HEK293 (cell line): ENCODE data around the gene ZNF296.

Experiments used
- CTCF ChIP-seq: fragments of 450-650 bp; formaldehyde crosslinking; IDR thresholded peaks from 2 replicates; pipeline ENCODE4 v1.5.1; 2016; ENCODE audit warnings: missing biosample characterization, missing genetic modification characterization
- INSM2 ChIP-seq: fragments of 450-650 bp; formaldehyde crosslinking; IDR thresholded peaks from 2 replicates; pipeline ENCODE4 v1.5.1; 2016; ENCODE audit warnings: missing biosample characterization, missing genetic modification characterization
- KLF16 ChIP-seq: fragments of 450-650 bp; formaldehyde crosslinking; IDR thresholded peaks from 2 replicates; pipeline ENCODE4 v1.5.1; 2017; ENCODE audit warnings: missing biosample characterization, missing genetic modification characterization
- OSR2 ChIP-seq: fragments of 450-650 bp; formaldehyde crosslinking; IDR thresholded peaks from 2 replicates; pipeline ENCODE4 v1.5.1; 2016; ENCODE audit warnings: missing biosample characterization, missing genetic modification characterization
- PRDM10 ChIP-seq: fragments of 450-650 bp; formaldehyde crosslinking; IDR thresholded peaks from 2 replicates; pipeline ENCODE4 v1.5.1; 2016; ENCODE audit warnings: missing biosample characterization, missing genetic modification characterization
- SP2 ChIP-seq: fragments of 450-650 bp; formaldehyde crosslinking; IDR thresholded peaks from 2 replicates; pipeline ENCODE4 v1.5.1; 2016; ENCODE audit warnings: missing biosample characterization, missing genetic modification characterization
- SP3 ChIP-seq: fragments of 450-650 bp; formaldehyde crosslinking; IDR thresholded peaks from 2 replicates; pipeline ENCODE4 v1.5.1; 2016; ENCODE audit warnings: missing biosample characterization, missing genetic modification characterization
- SP7 ChIP-seq: fragments of 450-650 bp; formaldehyde crosslinking; IDR thresholded peaks from 2 replicates; pipeline ENCODE4 v1.5.1; 2016; ENCODE audit warnings: missing biosample characterization, missing genetic modification characterization
- ZBTB6 ChIP-seq: fragments of 450-650 bp; formaldehyde crosslinking; IDR thresholded peaks from 2 replicates; pipeline ENCODE4 v1.5.1; 2017; ENCODE audit warnings: missing biosample characterization, missing genetic modification characterization
- ZEB2 ChIP-seq: fragments of 450-650 bp; formaldehyde crosslinking; IDR thresholded peaks from 2 replicates; pipeline ENCODE4 v1.5.1; 2016; ENCODE audit warnings: missing biosample characterization, missing genetic modification characterization
- ZFP3 ChIP-seq: fragments of 450-650 bp; formaldehyde crosslinking; IDR thresholded peaks from 2 replicates; pipeline ENCODE4 v1.5.1; 2016; ENCODE audit warnings: low read depth, missing biosample characterization, missing genetic modification characterization
- ZNF10 ChIP-seq: fragments of 450-650 bp; formaldehyde crosslinking; IDR thresholded peaks from 2 replicates; pipeline ENCODE4 v1.5.1; 2017; ENCODE audit warnings: missing biosample characterization, missing genetic modification characterization
- ZNF112 ChIP-seq: fragments of 450-650 bp; formaldehyde crosslinking; IDR thresholded peaks from 2 replicates; pipeline ENCODE4 v1.5.0; 2017; ENCODE audit warnings: missing biosample characterization, missing genetic modification characterization
- ZNF138 ChIP-seq: fragments of 450-650 bp; formaldehyde crosslinking; IDR thresholded peaks from 2 replicates; pipeline ENCODE4 v1.5.1; 2016; ENCODE audit warnings: missing biosample characterization, missing genetic modification characterization, borderline replicate concordance
- ZNF18 ChIP-seq: fragments of 450-650 bp; formaldehyde crosslinking; IDR thresholded peaks from 2 replicates; pipeline ENCODE4 v1.5.1; 2016; ENCODE audit warnings: missing biosample characterization, missing genetic modification characterization
- ZNF19 ChIP-seq: fragments of 450-650 bp; formaldehyde crosslinking; IDR thresholded peaks from 2 replicates; pipeline ENCODE4; 2016; ENCODE audit warnings: missing biosample characterization, missing genetic modification characterization, low read depth
- ZNF354C ChIP-seq: fragments of 450-650 bp; formaldehyde crosslinking; IDR thresholded peaks from 2 replicates; pipeline ENCODE4 v1.5.1; 2016; ENCODE audit warnings: missing biosample characterization, missing genetic modification characterization, low read depth, borderline replicate concordance
- ZNF423 ChIP-seq: fragments of 450-650 bp; formaldehyde crosslinking; IDR thresholded peaks from 2 replicates; pipeline ENCODE4 v1.5.1; 2016; ENCODE audit warnings: missing biosample characterization, missing genetic modification characterization
- ZNF513 ChIP-seq: fragments of 450-650 bp; IDR thresholded peaks from 2 replicates; pipeline ENCODE4 v1.5.1; 2018; ENCODE audit warnings: missing biosample characterization, missing genetic modification characterization
- ZNF561 ChIP-seq: fragments of 450-650 bp; IDR thresholded peaks from 2 replicates; pipeline ENCODE4 v1.5.1; 2018; ENCODE audit warnings: missing biosample characterization, missing genetic modification characterization, borderline replicate concordance
- ZNF580 ChIP-seq: fragments of 450-650 bp; formaldehyde crosslinking; IDR thresholded peaks from 2 replicates; pipeline ENCODE4 v1.5.1; 2016; ENCODE audit warnings: missing biosample characterization, missing genetic modification characterization
- ZNF639 ChIP-seq: fragments of 450-650 bp; formaldehyde crosslinking; IDR thresholded peaks from 2 replicates; pipeline ENCODE4 v1.5.1; 2016; ENCODE audit warnings: missing biosample characterization, missing genetic modification characterization
- ZSCAN4 ChIP-seq: fragments of 450-650 bp; formaldehyde crosslinking; IDR thresholded peaks from 2 replicates; pipeline ENCODE4 v1.5.1; 2017; ENCODE audit warnings: missing biosample characterization, missing genetic modification characterization

ZNF296 gene

GRCh38 chr19:45079063-45079910 is 3.0 kb upstream of the ZNF296 start, which contains the start of gene GEMIN7 (continued):
- TF ChIP-seq ZBTB6 (tag by site-specific recombination) (peak; percentile 66; the same call in 1 of the 2 replicates), ZNF354C (no peak), ZEB2 (peak; percentile 33; the same call in 1 of the 2 replicates), ZNF112 (no peak), INSM2 (tag by site-specific recombination) (0 out of 2 replicates have a peak, but pooled peaks have one; percentile 47), ZNF561 (tag by site-specific recombination) (peak; percentile 96), ZSCAN4 (tag by site-specific recombination) (peak; percentile 47; the same call in 1 of the 2 replicates), SP7 (tag by site-specific recombination) (peak; percentile 60), ZNF10 (tag by site-specific recombination) (0 out of 2 replicates have a peak, but pooled peaks have one; percentile 38), PRDM10 (tag by site-specific recombination) (peak; percentile 72), KLF16 (tag by site-specific recombination) (peak; percentile 63; the same call in 1 of the 2 replicates), SP2 (tag by site-specific recombination) (peak; percentile 27; the same call in 1 of the 2 replicates), ZNF19 (tag by site-specific recombination) (no peak), ZNF138 (tag by site-specific recombination) (no peak), ZNF513 (tag by site-specific recombination) (peak; percentile 59; the same call in 1 of the 2 replicates), ZNF423 (no peak), CTCF (tag by site-specific recombination) (peak; percentile 35; the same call in 1 of the 2 replicates), ZNF639 (0 out of 2 replicates have a peak, but pooled peaks have one; percentile 10), ZNF18 (tag by site-specific recombination) (no peak), ZNF580 (tag by site-specific recombination) (0 out of 2 replicates have a peak, but pooled peaks have one; percentile 50), ZFP3 (tag by site-specific recombination) (no peak), SP3 (0 out of 2 replicates have a peak, but pooled peaks have one; percentile 30), OSR2 (peak; percentile 48)
